Loucy (cell line): ENCODE data around the gene ERMAP.
"Not testable (repeated sequence)": the region's sequence is repeated elsewhere in the genome, so short reads cannot be mapped to it uniquely, and the experiment has no call there.

Experiments
- H2AFZ ChIP-seq: fragments of 200-600 bp; sonication (generic); 2 replicates; pipeline ENCODE4 v1.6.0; 2016; ENCODE audit warnings: antibody characterized with exemption, mild to moderate bottlenecking, low read length, moderate library complexity
- H3F3A ChIP-seq: fragments of 200-600 bp; 2 replicates; pipeline ENCODE4 v1.6.0; 2016; ENCODE audit warnings: antibody characterized with exemption, low read depth, mild to moderate bottlenecking
- H3K27me3 ChIP-seq: fragments of 200-600 bp; sonication (generic); 2 replicates; pipeline ENCODE4 v1.6.1; 2014; ENCODE audit warnings: low read length, mild to moderate bottlenecking; ENCODE audit not compliant: insufficient read depth, poor library complexity, severe bottlenecking
- H3K36me3 ChIP-seq: fragments of 200-600 bp; sonication (generic); 2 replicates; pipeline ENCODE4 v1.6.1; 2016; ENCODE audit warnings: low read length; ENCODE audit not compliant: insufficient read depth
- H3K4me1 ChIP-seq: fragments of 200-600 bp; sonication (generic); 2 replicates; pipeline ENCODE4 v1.5.1; 2014; ENCODE audit warnings: low read length, mild to moderate bottlenecking; ENCODE audit not compliant: insufficient read depth, poor library complexity, severe bottlenecking
- H3K4me2 ChIP-seq: fragments of 200-600 bp; sonication (generic); 2 replicates; pipeline ENCODE4 v1.6.0; 2014; ENCODE audit warnings: antibody characterized with exemption, low read length, low read depth, mild to moderate bottlenecking; ENCODE audit not compliant: poor library complexity, severe bottlenecking
- H3K4me3 ChIP-seq: fragments of 200-600 bp; sonication (generic); 2 replicates; pipeline ENCODE4 v1.5.1; 2014; ENCODE audit warnings: low read length, mild to moderate bottlenecking, mixed read lengths; ENCODE audit not compliant: poor library complexity, severe bottlenecking
- H3K79me2 ChIP-seq: fragments of 200-600 bp; sonication (generic); 2 replicates; pipeline ENCODE4 v1.6.1; 2014; ENCODE audit warnings: low read length; ENCODE audit not compliant: insufficient read depth
- H3K9ac ChIP-seq: fragments of 200-600 bp; sonication (generic); 2 replicates; pipeline ENCODE4 v1.6.0; 2014; ENCODE audit warnings: mild to moderate bottlenecking, low read depth, low read length, moderate library complexity; ENCODE audit not compliant: poor library complexity, severe bottlenecking
- H3K9me2 ChIP-seq: fragments of 200-600 bp; sonication (generic); replicated peaks from 2 replicates; pipeline ENCODE4 v1.6.1; 2016; ENCODE audit warnings: low read depth, low read length, mixed read lengths
- H3K9me3 ChIP-seq: fragments of 200-600 bp; sonication (generic); 2 replicates; pipeline ENCODE4 v1.6.1; 2014; ENCODE audit warnings: mild to moderate bottlenecking, antibody characterized with exemption, low read length, low read depth; ENCODE audit not compliant: insufficient read depth
- H4K20me1 ChIP-seq: fragments of 200-600 bp; sonication (generic); 2 replicates; pipeline ENCODE4 v1.6.0; 2014; ENCODE audit warnings: antibody characterized with exemption, low read length, mild to moderate bottlenecking; ENCODE audit not compliant: insufficient read depth, poor library complexity, severe bottlenecking
- EZH2phosphoT487 ChIP-seq: fragments of 200-600 bp; IDR thresholded peaks from 2 replicates; pipeline ENCODE4 v1.6.1; 2018; ENCODE audit warnings: antibody characterized with exemption, mild to moderate bottlenecking, moderate library complexity, borderline replicate concordance
- TF ChIP-seq, protein P1 (sequence below): fragments of 200-600 bp; sonication (generic); conservative IDR thresholded peaks from 2 replicates; pipeline ENCODE4 v1.5.1; 2014; ENCODE audit warnings: mild to moderate bottlenecking, antibody characterized with exemption, low read length

The ERMAP gene

GRCh38 chr1:42851960-42852607 is 35.2 kb downstream of the ERMAP start:
- Histone ChIP-seq H3K4me2 (no peak overlapping the region), H3K27me3 (no peaks in the 10 kb centered on the region), H3K9me2 (no peaks in the 10 kb centered on the region), H3K36me3 (no peaks in the 10 kb centered on the region; the same call in 1 of the 2 replicates), H3K4me1 (peaks cover 19% of the 10 kb centered on the region), H3F3A (no peaks in the 10 kb centered on the region), H3K9me3 (no peaks in the 10 kb centered on the region), H4K20me1 (peaks cover 17% of the 10 kb centered on the region), H3K4me3 (no peak overlapping the region), H2AFZ (no peak overlapping the region), H3K9ac (no peak overlapping the region), H3K79me2 (peaks cover 22% of the 10 kb centered on the region)
- TF ChIP-seq, protein P1, sequence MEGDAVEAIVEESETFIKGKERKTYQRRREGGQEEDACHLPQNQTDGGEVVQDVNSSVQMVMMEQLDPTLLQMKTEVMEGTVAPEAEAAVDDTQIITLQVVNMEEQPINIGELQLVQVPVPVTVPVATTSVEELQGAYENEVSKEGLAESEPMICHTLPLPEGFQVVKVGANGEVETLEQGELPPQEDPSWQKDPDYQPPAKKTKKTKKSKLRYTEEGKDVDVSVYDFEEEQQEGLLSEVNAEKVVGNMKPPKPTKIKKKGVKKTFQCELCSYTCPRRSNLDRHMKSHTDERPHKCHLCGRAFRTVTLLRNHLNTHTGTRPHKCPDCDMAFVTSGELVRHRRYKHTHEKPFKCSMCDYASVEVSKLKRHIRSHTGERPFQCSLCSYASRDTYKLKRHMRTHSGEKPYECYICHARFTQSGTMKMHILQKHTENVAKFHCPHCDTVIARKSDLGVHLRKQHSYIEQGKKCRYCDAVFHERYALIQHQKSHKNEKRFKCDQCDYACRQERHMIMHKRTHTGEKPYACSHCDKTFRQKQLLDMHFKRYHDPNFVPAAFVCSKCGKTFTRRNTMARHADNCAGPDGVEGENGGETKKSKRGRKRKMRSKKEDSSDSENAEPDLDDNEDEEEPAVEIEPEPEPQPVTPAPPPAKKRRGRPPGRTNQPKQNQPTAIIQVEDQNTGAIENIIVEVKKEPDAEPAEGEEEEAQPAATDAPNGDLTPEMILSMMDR = no peak
- no peak for TF ChIP-seq EZH2phosphoT487

DNA sequence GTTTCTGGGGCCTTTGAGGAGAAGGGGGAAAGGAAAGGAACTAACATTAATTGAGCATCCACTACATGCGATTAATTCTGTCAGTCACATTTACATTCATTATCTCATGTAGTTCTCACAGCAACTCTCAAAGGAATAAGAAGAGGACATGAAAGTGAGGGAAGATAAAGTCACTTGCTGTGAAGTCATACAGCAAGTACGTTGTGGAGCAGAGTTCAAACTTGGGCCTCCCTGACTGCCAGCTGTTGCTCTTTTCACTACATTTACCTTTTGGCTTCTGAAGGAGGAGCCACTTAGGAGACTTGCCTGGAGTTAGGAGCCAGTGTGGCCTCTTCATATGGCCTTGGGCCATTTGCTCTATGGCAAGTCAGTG is 35.7 kb downstream of the ERMAP start:
- Histone ChIP-seq H3K9me2 (no peaks in the 10 kb centered on the region), H3K9me3 (no peaks in the 10 kb centered on the region), H3K4me3 (no peak overlapping the region), H3K36me3 (no peaks in the 10 kb centered on the region; the same call in 1 of the 2 replicates), H3K9ac (no peak overlapping the region), H3K4me1 (peaks cover 14% of the 10 kb centered on the region), H3K27me3 (no peaks in the 10 kb centered on the region), H4K20me1 (peaks cover 12% of the 10 kb centered on the region), H3K4me2 (no peak overlapping the region), H2AFZ (no peak overlapping the region), H3K79me2 (peaks cover 17% of the 10 kb centered on the region), H3F3A (no peaks in the 10 kb centered on the region)
- TF ChIP-seq, protein P1 = no peak
- no peak for TF ChIP-seq EZH2phosphoT487

GRCh38 chr1:42853116-42853884 is 36.4 kb downstream of the ERMAP start:
- peaks cover 7% of the 10 kb centered on the region for H3K4me1 ChIP-seq
- H4K20me1 ChIP-seq = peaks cover 5% of the 10 kb centered on the region
- no peaks in the 10 kb centered on the region; the same call in 1 of the 2 replicates for H3K36me3 ChIP-seq
- no peaks in the 10 kb centered on the region for H3K27me3 ChIP-seq
- no peak overlapping the region for H2AFZ ChIP-seq
- no peaks in the 10 kb centered on the region for H3K9me3 ChIP-seq
- no peak for TF ChIP-seq EZH2phosphoT487
- TF ChIP-seq, protein P1 = no peak
- H3F3A ChIP-seq = no peaks in the 10 kb centered on the region
- H3K4me2 ChIP-seq = no peak overlapping the region
- H3K4me3 ChIP-seq = no peak overlapping the region
- no peaks in the 10 kb centered on the region for H3K9me2 ChIP-seq
- no peak overlapping the region for H3K9ac ChIP-seq
- H3K79me2 ChIP-seq = peaks cover 10% of the 10 kb centered on the region

DNA sequence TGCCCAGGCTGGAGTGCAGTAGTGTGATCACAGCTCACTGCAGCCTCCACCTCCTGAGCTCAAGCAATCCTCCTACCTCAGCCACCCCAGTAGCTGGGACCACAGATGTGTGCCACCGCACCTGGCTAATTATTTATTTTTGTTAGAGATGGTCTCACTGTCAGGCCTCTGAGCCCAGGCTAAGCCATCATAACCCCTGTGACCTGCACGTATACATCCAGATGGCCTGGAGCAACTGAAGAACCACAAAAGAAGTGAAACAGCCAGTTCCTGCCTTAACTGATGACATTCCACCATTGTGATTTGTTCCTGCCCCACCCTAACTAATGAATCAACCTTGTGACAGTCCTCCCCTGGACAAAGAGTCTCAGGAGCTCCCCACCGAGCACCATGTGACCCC is 39.6 kb downstream of the ERMAP start:
- not testable (repeated sequence) for H3K27me3 ChIP-seq, H3K4me1 ChIP-seq, H2AFZ ChIP-seq, H3K9ac ChIP-seq, H3K36me3 ChIP-seq, H3K4me2 ChIP-seq, H4K20me1 ChIP-seq, H3F3A ChIP-seq, H3K4me3 ChIP-seq, H3K79me2 ChIP-seq, H3K9me2 ChIP-seq, H3K9me3 ChIP-seq

DNA sequence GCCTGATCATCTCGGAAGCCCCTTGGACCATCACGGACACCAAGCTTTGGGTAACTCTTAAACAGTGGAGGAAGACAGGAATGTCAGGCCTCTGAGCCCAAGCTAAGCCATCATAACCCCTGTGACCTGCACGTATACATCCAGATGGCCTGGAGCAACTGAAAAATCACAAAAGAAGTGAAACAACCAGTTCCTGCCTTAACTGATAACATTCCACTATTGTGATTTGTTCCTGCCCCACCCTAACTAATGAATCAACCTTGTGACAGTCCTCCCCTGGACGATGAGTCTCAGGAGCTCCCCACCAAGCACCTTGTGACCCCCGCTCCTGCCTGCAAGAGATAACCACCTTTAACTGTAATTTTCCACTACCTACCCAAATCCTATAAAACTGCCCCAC is 42.4 kb downstream of the ERMAP start:
- not testable (repeated sequence) for H3K79me2 ChIP-seq, H3F3A ChIP-seq, H3K36me3 ChIP-seq, H4K20me1 ChIP-seq, H3K27me3 ChIP-seq, H2AFZ ChIP-seq, H3K9ac ChIP-seq, H3K9me3 ChIP-seq, H3K9me2 ChIP-seq, H3K4me1 ChIP-seq, H3K4me2 ChIP-seq, H3K4me3 ChIP-seq
